PC-9 (cell line): ENCODE data around the gene DAPK1. TPM values are rescaled to one million over a fixed set of nuclear protein-coding genes. Genes with fewer than 3 reads are reported as not detected.
A peak's percentile ranks its signal among the peaks of the same experiment; 100 is the strongest.

Experiments
- BruUV-seq: library from RNA; stranded (reverse); fragments of 400-500 nt; replicated peaks from 2 replicates; lab custom pipeline; 2021; lab: Mats Ljungman, UMichigan
- CTCF ChIA-PET: fragments of 300-600 bp; sonication (Branson Sonifier 250); formaldehyde crosslinking; loops from one replicate; lab custom pipeline; 2022; ENCODE audit warnings: antibody characterized with exemption; lab: Charles Lee
- POLR2A ChIA-PET: fragments of 300-600 bp; sonication (Branson Sonifier 250); formaldehyde crosslinking; loops from one replicate; lab custom pipeline; 2022; ENCODE audit warnings: antibody characterized with exemption; ENCODE audit not compliant: unreplicated experiment; lab: Charles Lee
- DNase-seq, 2 experiments: peaks; one replicate each; pipeline versions ENCODE4 v3.0.0 to v3.0.0-alpha.2; 2015 to 2022; ENCODE audit warnings: mixed read lengths in 1 of 2
- H2AFZ ChIP-seq: fragments of 200-600 bp; sonication (generic); 2 replicates; pipeline ENCODE4 v1.8.1; 2017; ENCODE audit warnings: antibody characterized with exemption
- H3F3A ChIP-seq: fragments of 200-600 bp; sonication (generic); 2 replicates; pipeline ENCODE4 v1.8.1; 2017; ENCODE audit warnings: antibody characterized with exemption, mild to moderate bottlenecking, low read depth; ENCODE audit not compliant: insufficient read depth
- H3K27ac ChIP-seq: fragments of 200-600 bp; sonication (generic); 2 replicates; pipeline ENCODE4 v1.6.1; 2016; ENCODE audit warnings: mixed run types
- H3K27me3 ChIP-seq: fragments of 200-600 bp; sonication (generic); 2 replicates; pipeline ENCODE4 v1.6.1; 2016; ENCODE audit warnings: low read depth, mixed run types; ENCODE audit not compliant: insufficient read depth
- H3K36me3 ChIP-seq: fragments of 200-600 bp; sonication (generic); 2 replicates; pipeline ENCODE4 v1.6.1; 2016; ENCODE audit warnings: low read depth, mixed run types
- H3K4me1 ChIP-seq: fragments of 200-600 bp; sonication (generic); replicated peaks from 2 replicates; pipeline ENCODE4 v1.6.1; 2016; ENCODE audit warnings: mixed run types; ENCODE audit not compliant: insufficient read depth
- H3K4me2 ChIP-seq: fragments of 200-600 bp; sonication (generic); 2 replicates; pipeline ENCODE4 v1.6.1; 2017; ENCODE audit warnings: mixed run types
- H3K4me3 ChIP-seq: fragments of 200-600 bp; sonication (generic); 2 replicates; pipeline ENCODE4 v1.6.1; 2016; ENCODE audit warnings: mixed run types
- H3K79me2 ChIP-seq: fragments of 200-600 bp; sonication (generic); 2 replicates; pipeline ENCODE4 v1.6.1; 2017; ENCODE audit warnings: low read depth, mixed run types
- H3K9me2 ChIP-seq: fragments of 200-600 bp; sonication (generic); 2 replicates; pipeline ENCODE4 v1.8.1; 2017; ENCODE audit warnings: mild to moderate bottlenecking; ENCODE audit not compliant: insufficient read depth
- H3K9me3 ChIP-seq: fragments of 200-600 bp; sonication (generic); 2 replicates; pipeline ENCODE4 v1.8.1; 2016; ENCODE audit warnings: low read depth; ENCODE audit not compliant: insufficient read depth
- H4K20me1 ChIP-seq: fragments of 200-600 bp; sonication (generic); 2 replicates; pipeline ENCODE4 v1.8.1; 2017; ENCODE audit not compliant: insufficient read depth
- CTCF ChIP-seq: fragments of 200-600 bp; sonication (generic); conservative IDR thresholded peaks from 2 replicates; pipeline ENCODE4 v1.6.1; 2017; ENCODE audit warnings: mixed run types, antibody characterized with exemption, mild to moderate bottlenecking, moderate library complexity
- EZH2 ChIP-seq: fragments of 200-600 bp; sonication (generic); IDR thresholded peaks from 2 replicates; pipeline ENCODE4 v1.8.0; 2017; ENCODE audit warnings: antibody characterized with exemption, low read depth
- intact Hi-C: fragments of 100-400 bp; cut with micrococcal nuclease; formaldehyde crosslinking; loops from one replicate; pipeline ENCODE4 v1.10.0; 2022; ENCODE audit not compliant: unreplicated experiment
- total RNA-seq: library from RNA; stranded (reverse); gene quantifications from 2 replicates; pipeline ENCODE4 v1.2.3, GENCODE V29; 2021

DAPK1 gene
- total RNA-seq, 1 experiment from 2014 or later, result 100 TPM

- BruUV-seq, result no TSS peak
- intact Hi-C loops, result no loop called here
- Histone ChIP-seq H3K4me3 (no peak overlapping the region), H3K9me3 (no peaks in the 10 kb centered on the region), H3K27me3 (no peaks in the 10 kb centered on the region), H3K36me3 (no peaks in the 10 kb centered on the region), H3K79me2 (no peaks in the 10 kb centered on the region), H3K9me2 (no peaks in the 10 kb centered on the region), H3F3A (0 out of 2 replicates have a peak, but pooled peaks cover 3% of the 10 kb centered on the region), H4K20me1 (no peaks in the 10 kb centered on the region), H2AFZ (no peak overlapping the region), H3K4me2 (no peak overlapping the region), H3K27ac (no peak overlapping the region), H3K4me1 (no peaks in the 10 kb centered on the region)
- ChIA-PET CTCF (no interaction called here), POLR2A (interaction anchor here (0.6 kb wide), 1 partner anchor 1565 kb away, joined by 3 read pairs; no protein-coding TSS in a partner anchor)
- no peak for DNase-seq
- TF ChIP-seq CTCF (no peak), EZH2 (no peak)
Observed at GRCh38 chr9:87629104-87629503, 131.4 kb downstream of the DAPK1 start.

- CTCF ChIA-PET, result no interaction called here
- H3K9me3 ChIP-seq, result no peaks in the 10 kb centered on the region
- no TSS peak for BruUV-seq
- H3K4me2 ChIP-seq, result no peak overlapping the region
- no peak overlapping the region for H3K27ac ChIP-seq
- no peaks in the 10 kb centered on the region for H3K27me3 ChIP-seq
- H3K9me2 ChIP-seq, result no peaks in the 10 kb centered on the region
- TF ChIP-seq EZH2 (no peak), CTCF (0 out of 2 replicates have a peak, but pooled peaks have one; percentile 22)
- H3K36me3 ChIP-seq, result no peaks in the 10 kb centered on the region
- H2AFZ ChIP-seq, result no peak overlapping the region
- no peaks in the 10 kb centered on the region for H4K20me1 ChIP-seq
- POLR2A ChIA-PET, result no interaction called here
- no peak overlapping the region for H3K4me3 ChIP-seq
- DNase-seq, result no peak
- intact Hi-C loops, result no loop called here
- no peaks in the 10 kb centered on the region for H3K4me1 ChIP-seq
- H3F3A ChIP-seq, result 0 out of 2 replicates have a peak, but pooled peaks cover 3% of the 10 kb centered on the region
- H3K79me2 ChIP-seq, result no peaks in the 10 kb centered on the region
Observed at GRCh38 chr9:87630266-87630665, 132.6 kb downstream of the DAPK1 start.

- Histone ChIP-seq H3K27ac (no peak overlapping the region), H3K4me1 (no peaks in the 10 kb centered on the region), H3K27me3 (no peaks in the 10 kb centered on the region), H3K79me2 (no peaks in the 10 kb centered on the region), H4K20me1 (no peaks in the 10 kb centered on the region), H3K36me3 (no peaks in the 10 kb centered on the region), H3K9me2 (no peaks in the 10 kb centered on the region), H3K4me2 (no peak overlapping the region), H2AFZ (no peak overlapping the region), H3K4me3 (no peak overlapping the region), H3K9me3 (no peaks in the 10 kb centered on the region), H3F3A (0 out of 2 replicates have a peak, but pooled peaks cover 3% of the 10 kb centered on the region)
- ChIA-PET POLR2A (no interaction called here), CTCF (no interaction called here)
- TF ChIP-seq CTCF (no peak), EZH2 (no peak)
- DNase-seq, result no peak
- no TSS peak for BruUV-seq
- intact Hi-C loops, result no loop called here
Observed at GRCh38 chr9:87630846-87631245, 133.2 kb downstream of the DAPK1 start.
